Kidney capillary endothelial cell (primary cell): ENCODE measurements around the gene BMP2K.

Source experiments
- DNase-seq: peaks from one replicate; pipeline ENCODE4 v3.0.0-alpha.2; 2018; ENCODE audit warnings: low spot score

The BMP2K gene

GRCh38 chr4:78937837-78938236, 161.7 kb downstream of the BMP2K start:
- DNase-seq: peak; percentile 22

DNA sequence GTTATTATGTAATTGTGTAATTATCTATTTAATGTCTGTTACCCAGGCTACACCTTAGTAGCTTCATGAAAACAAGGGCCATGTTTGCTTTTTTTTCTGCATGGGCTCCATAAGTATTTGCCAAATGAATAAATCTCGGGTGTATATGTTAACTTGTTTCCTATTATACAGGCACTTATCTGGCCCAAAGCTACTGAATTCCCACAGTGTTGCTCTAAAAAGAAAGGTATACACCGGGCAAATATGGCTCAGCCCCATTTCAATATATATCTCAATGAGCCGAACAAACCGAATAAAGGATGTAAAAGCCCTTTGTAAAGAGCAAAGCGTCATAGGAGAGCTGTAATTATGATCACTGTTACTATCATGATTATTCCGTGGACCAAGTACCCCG, 162.3 kb downstream of the BMP2K start:
- no peak for DNase-seq

DNA sequence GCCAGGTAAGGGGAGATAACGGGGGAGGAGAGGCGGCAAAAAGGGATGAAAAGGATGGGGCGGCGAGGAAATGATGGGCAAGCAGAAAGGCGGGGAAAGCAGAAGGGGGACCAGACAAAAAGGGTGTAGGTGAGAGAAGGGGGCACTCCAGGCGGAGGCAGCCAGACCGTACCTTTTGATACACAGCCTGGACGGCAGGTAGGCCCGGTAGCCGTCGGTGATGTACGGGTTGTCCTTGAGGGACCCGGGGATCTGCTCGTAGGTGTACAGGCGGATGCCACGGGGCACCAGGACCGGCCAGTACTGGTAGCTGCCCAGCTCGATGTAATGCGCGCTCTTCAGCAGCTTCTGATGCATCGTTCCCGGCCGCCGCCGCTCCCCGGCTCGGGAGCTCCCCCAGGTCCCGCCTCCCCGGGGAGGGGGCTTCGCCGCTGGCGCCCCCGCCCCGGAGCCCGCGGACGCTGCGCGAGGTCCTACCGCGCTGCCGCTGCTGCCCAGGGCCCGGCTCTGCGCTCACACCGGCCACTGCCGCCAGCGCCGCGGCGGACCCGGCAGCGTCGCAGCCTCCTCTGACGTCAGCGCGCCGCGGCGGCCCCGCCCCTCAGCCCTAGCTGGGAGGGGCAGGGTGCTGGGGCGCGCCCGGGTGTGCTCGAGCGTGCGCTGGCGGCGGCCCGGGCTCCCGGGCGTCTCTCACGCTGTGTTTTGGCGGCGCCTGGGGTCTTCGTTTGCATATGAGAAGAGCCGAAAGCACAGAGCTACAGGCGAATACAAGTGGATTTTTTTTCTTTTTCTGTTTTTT, 162.9 kb downstream of the BMP2K start, which contains the start of gene PAQR3:
Gene PAQR3, minus strand, starts transcription at position 571 of the 799 bp plus-strand sequence. Its CDS starts 214 bp downstream, at position 357.
- peak; percentile 92 for DNase-seq

DNA sequence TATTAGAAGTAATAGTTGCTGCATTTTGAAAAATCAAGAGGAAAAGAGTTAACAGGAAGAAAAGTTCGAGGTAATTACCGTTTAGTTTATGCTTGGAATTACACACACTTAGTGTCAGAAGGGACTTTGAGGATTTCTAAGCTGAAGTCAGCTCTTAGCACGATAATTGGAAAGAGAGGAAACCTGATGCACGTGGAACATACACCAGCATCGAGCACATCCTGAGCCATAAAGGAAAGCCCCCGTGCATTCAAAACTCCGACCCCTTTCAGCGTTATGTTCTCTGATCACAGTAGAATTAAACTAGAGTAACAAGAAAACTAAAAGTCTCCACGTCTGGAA, 163.5 kb downstream of the BMP2K start:
- no peak for DNase-seq

- no peak for DNase-seq
These were observed 164.6 kb downstream of the BMP2K start for GRCh38 chr4:78940752-78941151.

- DNase-seq: no peak
These were observed 168.2 kb downstream of the BMP2K start for GRCh38 chr4:78944381-78944780.

DNA sequence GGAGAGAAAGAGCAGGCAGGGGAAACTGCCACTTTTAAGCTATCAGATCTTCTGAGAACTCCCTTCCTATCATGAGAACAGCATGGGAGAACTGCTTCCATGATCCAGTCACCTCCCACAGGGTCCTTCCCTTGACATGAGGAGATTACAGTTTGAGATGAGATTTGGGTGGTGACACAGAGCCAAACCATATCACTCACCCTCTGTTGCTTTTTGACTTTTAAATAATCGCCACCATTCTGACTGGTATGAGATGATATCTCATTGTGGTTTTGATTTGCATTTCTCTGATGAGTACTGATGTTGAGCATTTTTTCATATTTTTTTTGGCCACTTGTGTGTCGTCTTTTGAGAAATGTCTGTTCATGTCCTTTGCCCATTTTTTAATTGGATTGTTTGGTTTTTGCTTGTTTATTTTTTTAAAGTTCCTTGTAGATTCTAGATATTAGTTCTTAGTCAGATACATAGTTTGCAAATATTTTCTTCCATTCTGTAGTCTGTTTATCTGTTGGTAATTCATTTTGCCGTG, 169.6 kb downstream of the BMP2K start:
- no peak for DNase-seq

GRCh38 chr4:78949735-78950134, 173.6 kb downstream of the BMP2K start:
- DNase-seq: no peak

DNA sequence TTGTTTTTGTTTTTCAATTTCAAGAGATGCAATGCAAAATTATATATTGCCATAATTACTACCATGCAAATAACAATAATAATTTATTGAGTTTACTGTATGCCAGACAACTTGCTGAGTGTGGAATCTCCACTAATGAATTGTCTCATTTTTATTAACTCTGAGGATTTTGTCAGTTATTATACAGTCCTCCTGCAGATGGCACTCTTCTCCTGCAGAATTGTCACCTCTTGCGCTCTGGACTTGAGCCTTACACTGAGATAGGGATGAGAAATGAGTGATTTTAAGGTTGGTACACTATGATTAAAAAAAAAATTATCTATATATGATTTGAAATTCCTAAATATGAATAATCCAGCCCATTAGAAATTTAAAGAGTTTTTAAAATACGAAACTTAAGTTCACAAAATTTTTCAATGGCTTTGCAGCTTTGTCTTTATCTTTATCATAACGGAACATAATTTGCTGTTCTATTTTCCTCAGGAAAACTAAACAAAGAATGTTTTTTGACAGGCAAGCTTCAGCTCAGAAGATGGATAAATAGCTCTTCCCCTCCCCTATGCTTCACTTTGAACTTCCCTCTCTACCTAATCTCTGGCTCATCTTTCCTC, 175.8 kb downstream of the BMP2K start:
- DNase-seq: peak; percentile 42

- no peak for DNase-seq
These were observed 177.1 kb downstream of the BMP2K start for GRCh38 chr4:78953231-78953630.

- peak; percentile 8 for DNase-seq
These were observed 177.9 kb downstream of the BMP2K start for GRCh38 chr4:78953769-78954666.

DNA sequence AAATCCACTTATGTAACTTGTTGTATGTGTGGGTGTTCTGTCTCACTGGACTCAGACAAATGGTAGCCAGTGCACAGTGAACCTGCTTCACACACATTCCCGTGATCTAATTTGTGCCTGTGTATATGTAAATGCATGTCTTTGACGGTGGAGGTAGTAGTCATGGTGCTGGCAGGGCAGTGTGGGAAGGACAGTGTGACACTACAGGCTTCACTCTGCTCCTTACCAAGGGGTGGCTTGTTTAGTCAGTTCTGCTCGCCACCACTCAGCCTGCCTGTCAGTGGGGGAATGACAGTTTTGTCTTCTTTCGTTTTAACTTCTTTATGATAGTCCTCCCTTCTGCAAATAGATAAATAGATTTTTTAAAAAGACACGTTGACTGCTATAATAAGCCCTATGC, 180.8 kb downstream of the BMP2K start:
- no peak for DNase-seq

- DNase-seq: no peak
These were observed 184.8 kb downstream of the BMP2K start for GRCh38 chr4:78960926-78961325.
